NCI-H774 (cell line): ENCODE data around the gene BMP7.

ENCODE experiments used
- DNase-seq: peaks from one replicate; lab custom pipeline; 2025; lab: John Stamatoyannopoulos, UW

The BMP7 gene

DNA sequence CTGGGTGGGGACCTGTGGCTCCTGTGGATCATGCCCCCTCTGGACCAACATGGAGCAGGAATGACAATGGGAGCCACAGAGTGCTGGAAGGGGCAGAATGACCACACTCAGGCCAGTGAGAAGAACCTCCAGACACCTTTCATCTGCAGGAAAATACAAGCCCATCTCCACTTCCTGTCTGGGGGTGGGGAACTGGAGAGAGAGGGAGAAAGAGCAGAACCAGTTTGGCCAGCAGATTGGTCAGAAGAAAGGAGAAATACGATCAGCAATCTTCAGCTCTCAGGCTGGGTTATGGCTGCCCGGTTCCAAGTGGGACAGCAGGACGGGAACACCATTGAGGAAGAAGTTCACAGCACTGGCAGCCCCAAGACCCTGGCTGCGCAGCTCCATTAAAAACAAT lies 37.0 kb downstream of the BMP7 start:
- no peak for DNase-seq

GRCh38 chr20:57225830-57226229 lies 40.6 kb downstream of the BMP7 start:
- no peak for DNase-seq

- DNase-seq: no peak
Measured at GRCh38 chr20:57225197-57225733, 41.2 kb downstream of the BMP7 start.

DNA sequence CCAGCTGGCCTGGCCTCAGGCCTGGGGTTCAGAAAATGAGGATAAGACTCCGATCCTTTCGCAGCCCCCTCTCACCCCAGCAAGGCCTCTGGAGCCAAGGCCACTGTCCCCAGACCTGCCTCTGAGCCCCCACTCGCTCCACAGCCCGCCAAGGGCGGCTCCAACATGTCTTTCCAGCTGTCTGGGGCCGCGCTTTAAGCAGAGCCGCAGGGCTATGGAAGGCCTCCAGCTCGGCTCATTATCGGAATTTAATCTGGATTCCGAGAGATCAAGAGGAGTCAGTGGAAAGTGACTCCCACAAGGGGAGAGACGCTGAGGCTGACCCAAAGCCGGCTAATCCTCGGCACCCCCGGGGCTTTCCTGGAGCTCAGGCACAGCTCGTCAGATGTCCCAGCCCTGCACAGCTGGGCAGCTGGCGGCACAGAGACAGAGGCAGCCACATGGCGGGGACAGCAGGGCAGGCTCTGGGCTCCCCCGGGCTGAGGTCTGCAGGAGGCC lies 41.8 kb downstream of the BMP7 start:
- no peak for DNase-seq

- DNase-seq: no peak
Measured at GRCh38 chr20:57223648-57224489, 42.6 kb downstream of the BMP7 start.

DNA sequence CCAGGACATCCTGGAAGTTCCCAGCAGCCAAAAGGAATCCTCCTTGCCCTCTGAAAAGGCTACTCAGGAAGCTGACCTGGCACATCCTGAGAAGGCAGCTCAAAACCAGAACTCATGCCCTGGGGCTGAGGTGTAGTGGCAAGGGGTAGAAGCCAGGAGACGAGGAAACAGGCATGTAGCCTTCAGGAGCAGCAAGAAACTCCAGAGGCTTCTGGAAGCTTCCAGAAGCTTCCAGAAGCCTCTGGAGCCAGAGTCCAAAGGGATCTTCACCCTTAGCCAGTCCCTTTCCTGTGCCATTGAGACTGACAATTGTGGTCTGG lies 43.9 kb downstream of the BMP7 start:
- no peak for DNase-seq

GRCh38 chr20:57221916-57222630 lies 44.4 kb downstream of the BMP7 start:
- DNase-seq: no peak

DNA sequence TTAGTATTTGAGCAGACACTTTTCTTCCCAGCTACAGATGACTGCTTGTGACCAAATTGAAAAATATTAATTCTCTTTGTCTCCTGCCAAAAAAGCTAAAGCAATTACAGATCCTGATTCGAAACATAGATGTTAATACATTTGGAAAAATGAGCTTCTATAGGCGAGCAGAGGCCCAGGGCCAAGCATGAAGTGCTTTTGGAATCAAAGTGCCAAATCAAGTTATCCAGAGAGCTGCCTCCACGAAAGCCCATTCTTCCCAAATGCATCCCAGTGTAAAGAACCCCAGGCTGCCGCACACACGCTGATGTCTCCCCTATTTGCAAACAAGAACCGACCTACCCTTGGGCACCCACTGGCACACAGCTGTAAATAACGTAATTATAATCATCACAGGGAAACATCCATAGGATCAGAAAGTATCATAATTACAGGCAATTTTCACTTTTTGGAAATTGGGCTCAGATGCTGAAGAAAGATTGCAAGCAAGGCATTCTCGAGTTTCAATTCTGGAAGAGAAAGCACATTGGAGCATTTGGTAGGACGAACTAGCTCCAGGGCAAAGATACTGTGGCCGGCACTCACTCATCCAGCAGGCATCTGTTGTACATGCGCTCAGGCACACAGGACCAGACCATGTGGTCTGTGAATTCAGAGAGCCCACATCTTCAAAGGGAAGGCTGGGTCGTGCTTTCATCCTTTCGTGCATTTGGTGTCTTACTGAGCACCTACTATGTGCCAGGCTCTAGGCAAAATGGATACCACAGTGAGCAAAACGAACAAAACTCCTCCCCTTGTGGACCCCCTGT lies 45.9 kb downstream of the BMP7 start:
- DNase-seq: no peak

DNA sequence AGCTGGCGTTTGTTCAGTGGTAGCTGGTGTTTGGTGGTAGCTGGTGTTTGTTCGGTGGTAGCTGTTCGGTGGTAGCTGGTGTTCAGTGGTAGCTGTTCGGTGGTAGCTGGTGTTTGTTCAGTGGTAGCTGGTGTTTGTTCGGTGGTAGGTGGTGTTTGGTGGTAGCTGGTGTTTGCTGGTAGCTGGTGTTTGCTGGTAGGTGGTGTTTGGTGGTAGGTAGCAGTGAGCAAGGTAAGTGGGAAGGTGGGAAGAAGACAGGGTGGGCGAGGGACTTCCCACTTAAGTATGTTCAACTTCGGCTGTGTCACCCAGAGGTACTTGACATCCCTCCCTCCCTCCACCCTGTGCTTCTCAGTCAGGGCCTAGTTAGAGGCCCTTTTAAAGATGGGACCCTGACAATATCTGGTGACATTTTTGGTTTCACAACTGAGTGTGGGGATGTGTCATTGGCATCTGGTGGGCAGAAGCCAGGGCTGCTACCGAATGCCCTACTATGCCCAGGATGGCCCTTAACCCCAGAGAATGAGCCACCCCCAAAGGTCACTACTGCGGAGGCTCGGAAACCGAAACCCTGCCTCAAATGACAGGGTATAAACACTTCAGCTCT lies 47.3 kb downstream of the BMP7 start:
- no peak for DNase-seq

- no peak for DNase-seq
Measured at GRCh38 chr20:57218489-57218888, 48.0 kb downstream of the BMP7 start.

DNA sequence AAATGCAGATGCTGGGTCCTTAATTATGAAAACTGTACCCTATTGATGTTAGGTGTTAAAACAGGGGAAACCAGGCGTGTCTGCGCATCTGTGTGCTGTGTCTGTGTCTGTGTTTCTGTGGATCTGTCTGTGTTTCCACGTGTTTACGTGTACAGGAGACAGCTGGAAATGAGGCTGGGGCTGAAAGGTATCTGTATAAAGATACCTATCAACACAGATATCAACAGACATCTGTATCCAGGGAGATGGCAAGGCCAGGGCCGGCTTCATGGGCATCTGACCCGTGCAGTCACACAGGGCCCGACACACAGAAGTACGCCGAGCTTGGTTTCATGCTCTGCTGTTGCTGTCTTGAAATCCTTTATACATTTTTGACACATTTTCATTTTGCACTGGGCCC lies 48.6 kb downstream of the BMP7 start:
- no peak for DNase-seq

GRCh38 chr20:57216669-57217068 lies 49.8 kb downstream of the BMP7 start:
- no peak for DNase-seq

DNA sequence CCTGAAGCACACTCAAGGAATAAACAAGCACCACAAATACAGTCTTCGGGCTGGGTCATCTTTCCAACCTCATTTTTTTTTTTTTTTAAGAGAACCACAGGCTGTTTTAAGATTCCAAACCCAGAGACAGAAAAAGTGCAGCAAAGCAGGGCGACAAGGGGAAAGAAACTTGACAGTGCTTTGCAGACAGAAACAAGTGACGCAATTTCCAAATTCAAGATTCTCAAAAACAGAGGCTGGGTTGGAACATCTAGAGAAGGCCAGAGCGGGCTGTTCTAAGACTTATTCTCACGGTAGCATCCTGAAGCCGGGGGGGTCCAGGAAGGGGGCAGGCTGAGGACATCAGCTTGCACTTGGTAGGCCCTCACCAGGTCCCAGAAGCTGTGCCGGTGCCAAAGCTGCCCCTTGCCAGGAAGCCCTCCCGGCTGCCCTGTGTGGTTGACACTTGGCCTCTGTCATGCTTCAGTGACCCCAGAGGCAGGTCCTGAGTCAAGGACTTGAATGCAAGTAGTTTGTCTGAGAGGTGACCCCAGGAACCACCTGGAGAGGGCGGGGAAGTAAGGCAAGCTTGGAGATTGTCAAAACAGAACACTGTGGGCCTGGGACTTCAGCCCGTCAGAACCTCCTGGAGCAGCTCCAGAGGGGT lies 50.5 kb downstream of the BMP7 start:
- no peak for DNase-seq

DNA sequence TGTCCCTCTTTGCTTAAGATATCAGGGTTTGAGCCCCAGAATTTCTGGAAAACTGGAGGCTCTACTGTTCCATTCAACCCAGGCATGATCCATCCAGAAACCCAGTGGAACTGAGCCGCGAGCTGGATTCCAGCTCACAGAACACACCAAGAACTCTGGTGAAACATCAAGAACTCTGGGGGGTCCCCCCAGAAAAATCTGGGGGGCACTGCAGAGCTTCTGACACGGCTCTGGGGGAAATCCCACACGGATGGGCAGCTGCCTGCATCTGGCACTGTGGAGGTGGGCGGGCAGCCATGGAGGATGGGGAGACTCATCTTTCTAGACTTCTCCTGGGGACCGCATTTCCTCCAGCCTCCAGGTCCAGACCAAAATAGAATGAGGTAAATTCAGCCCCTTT lies 51.0 kb downstream of the BMP7 start:
- no peak for DNase-seq

- no peak for DNase-seq
Measured at GRCh38 chr20:57214948-57215347, 51.5 kb downstream of the BMP7 start.

DNA sequence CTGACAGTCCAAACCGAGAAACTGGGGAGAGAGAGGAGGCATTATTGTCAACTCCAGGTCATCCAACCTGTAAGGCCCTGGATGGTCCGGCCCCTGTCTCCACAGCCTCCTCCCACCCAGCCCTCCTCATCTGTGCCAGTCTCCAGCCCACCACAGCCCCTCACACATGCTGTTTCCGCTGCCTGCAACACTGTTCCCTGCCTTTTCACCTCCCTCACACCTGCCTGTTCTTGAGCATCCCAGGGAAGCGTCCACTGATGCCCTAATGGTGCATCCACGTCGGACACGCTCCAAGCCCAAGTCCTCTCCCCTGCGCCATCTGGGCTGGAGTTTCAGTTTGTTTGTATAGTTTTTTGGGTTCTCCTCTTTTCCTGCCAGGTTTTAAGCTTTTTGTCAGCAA lies 52.0 kb downstream of the BMP7 start:
- DNase-seq: no peak

GRCh38 chr20:57213924-57214323 lies 52.5 kb downstream of the BMP7 start:
- no peak for DNase-seq

- DNase-seq: no peak
Measured at GRCh38 chr20:57213291-57213690, 53.1 kb downstream of the BMP7 start.

DNA sequence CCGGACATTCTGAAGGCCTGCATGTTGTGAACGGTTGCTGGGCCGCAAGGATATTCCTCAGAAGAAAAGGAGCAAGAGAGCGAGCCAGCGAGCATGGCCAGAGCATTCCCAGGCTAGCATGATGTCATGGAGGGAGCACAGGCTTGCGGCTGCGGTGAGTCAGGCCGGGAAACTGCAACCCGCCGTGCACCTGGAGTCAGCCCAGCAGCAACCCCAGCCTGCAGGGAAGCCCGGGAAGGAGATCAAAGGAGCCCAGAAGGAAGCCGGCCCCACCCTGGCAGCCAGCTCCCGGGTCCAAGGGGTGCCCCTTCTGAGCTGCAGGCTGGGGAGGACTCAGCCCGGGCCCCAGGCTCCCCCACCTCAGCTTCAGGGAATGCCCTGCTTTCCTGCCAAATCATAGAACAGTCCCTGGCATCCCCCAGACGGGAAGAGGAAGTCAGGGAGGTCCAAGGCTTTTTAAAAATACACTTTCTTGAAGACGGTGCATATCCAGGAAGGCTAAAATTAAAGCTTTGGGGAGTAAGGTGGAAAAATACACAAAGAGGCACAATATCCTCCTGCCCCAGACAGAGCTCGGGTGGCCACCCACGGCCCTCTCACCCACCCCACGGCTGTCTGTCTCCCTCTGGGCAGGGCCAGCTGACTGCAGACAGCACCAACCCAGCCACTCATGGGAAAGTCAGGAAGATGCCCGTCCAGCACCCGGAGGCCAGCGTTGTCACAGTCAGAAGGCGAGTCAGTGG lies 53.7 kb downstream of the BMP7 start:
- DNase-seq: no peak

- DNase-seq: no peak
Measured at GRCh38 chr20:57211908-57212533, 54.4 kb downstream of the BMP7 start.
